B cell (primary cell): ENCODE data around the gene ATXN1. TPM values are rescaled to one million over a fixed set of nuclear protein-coding genes. Genes with fewer than 3 reads are reported as not detected.

Source experiments
- ATAC-seq: fragments of 200-7000 bp; cut with Tn5 transposase; one replicate; pipeline ENCODE4 v1.10.0; 2021; ENCODE audit warnings: low read depth, mild to moderate bottlenecking, moderate number of reproducible peaks, moderate library complexity
- CTCF ChIA-PET: fragments of 350-600 bp; sonication (Branson Sonifier 250); formaldehyde crosslinking; loops from one replicate; lab custom pipeline; 2021; ENCODE audit warnings: antibody characterized with exemption, inconsistent platforms; lab: Charles Lee
- POLR2A ChIA-PET: fragments of 350-600 bp; sonication (Branson Sonifier 250); formaldehyde crosslinking; loops from one replicate; lab custom pipeline; 2021; ENCODE audit warnings: antibody characterized with exemption; lab: Charles Lee
- DNase-seq: peaks from one replicate; pipeline ENCODE4 v3.0.0; 2013
- H2AFZ ChIP-seq: 2 replicates; pipeline ENCODE4 v1.6.1; 2012; ENCODE audit warnings: mild to moderate bottlenecking, low read depth, low read length; ENCODE audit not compliant: insufficient read depth, poor library complexity, severe bottlenecking
- H3K27ac ChIP-seq, 2 donors: 1 replicate in 1 of 2; 2 replicates in 1 of 2; pipeline ENCODE4 v1.5.1; 2012 to 2013; ENCODE audit warnings: low read length in 2 of 2, mild to moderate bottlenecking in 2 of 2, moderate library complexity in 1 of 2
- H3K27me3 ChIP-seq, 4 experiments: fragments of 200-600 bp in 1 of 4; sonication (generic) in 1 of 4; replicated peaks in 1 of 4; 1 replicate in 2 of 4; 2 replicates in 2 of 4; pipeline versions ENCODE4 v1.6.1 to v1.7.0; 2013 to 2016; ENCODE audit warnings: low read length in 3 of 4, mild to moderate bottlenecking in 2 of 4, mixed read lengths in 1 of 4, moderate library complexity in 1 of 4; ENCODE audit not compliant: insufficient read depth in 4 of 4, control insufficient read depth in 3 of 4; ENCODE audit errors: control extremely low read depth in 1 of 4
- H3K36me3 ChIP-seq, 2 experiments: replicated peaks in 1 of 2; 1 replicate in 1 of 2; 2 replicates in 1 of 2; pipeline versions ENCODE4 v1.6.1 to v1.7.1; 2013; ENCODE audit warnings: low read length in 1 of 2; ENCODE audit not compliant: insufficient read depth in 2 of 2, control insufficient read depth in 1 of 2; ENCODE audit errors: control extremely low read depth in 1 of 2, extremely low read depth in 1 of 2
- H3K4me1 ChIP-seq, 2 donors: fragments of 200-600 bp in 1 of 2; sonication (generic) in 1 of 2; 1 replicate in 1 of 2; 2 replicates in 1 of 2; pipeline versions ENCODE4 v1.5.1 to v1.6.1; 2013 to 2017; ENCODE audit warnings: low read length in 2 of 2; ENCODE audit not compliant: control insufficient read depth in 2 of 2, insufficient read depth in 2 of 2
- H3K4me2 ChIP-seq: replicated peaks from 2 replicates; pipeline ENCODE3; 2012; ENCODE audit warnings: mild to moderate bottlenecking, low read depth, low read length; ENCODE audit not compliant: poor library complexity, severe bottlenecking
- H3K4me3 ChIP-seq, 5 experiments: fragments of 200-600 bp in 1 of 5; sonication (generic) in 1 of 5; 1 replicate in 3 of 5; 2 replicates in 2 of 5; pipeline versions ENCODE4 v1.5.1 to v1.7.0; 2011 to 2016; ENCODE audit warnings: low read length in 4 of 5, mild to moderate bottlenecking in 4 of 5, low read depth in 2 of 5, control low read depth in 1 of 5, moderate library complexity in 1 of 5; ENCODE audit not compliant: insufficient read depth in 1 of 5; ENCODE audit errors: control extremely low read depth in 1 of 5, extremely low read depth in 1 of 5
- H3K79me2 ChIP-seq: fragments of 200-600 bp; sonication (generic); one replicate; pipeline ENCODE4 v1.6.0; 2016; ENCODE audit warnings: low read length; ENCODE audit not compliant: control insufficient read depth, insufficient read depth
- H3K9ac ChIP-seq: fragments of 200-600 bp; sonication (generic); 2 replicates; pipeline ENCODE4 v1.6.1; 2017; ENCODE audit warnings: mild to moderate bottlenecking, low read length, moderate library complexity
- H3K9me3 ChIP-seq, 3 donors: one replicate each; pipeline versions ENCODE4 v1.6.1 to v1.7.1; 2013; ENCODE audit warnings: low read length in 2 of 3; ENCODE audit not compliant: control insufficient read depth in 2 of 3, insufficient read depth in 1 of 3; ENCODE audit errors: control extremely low read depth in 1 of 3
- H4K20me1 ChIP-seq: 2 replicates; pipeline ENCODE4 v1.6.0; 2012; ENCODE audit warnings: mild to moderate bottlenecking, low read length; ENCODE audit not compliant: insufficient read depth, control insufficient read depth, poor library complexity, severe bottlenecking
- H3K27ac Mint-ChIP-seq: one replicate; pipeline ENCODE4 v1.8.0; 2021; ENCODE audit warnings: mixed read lengths
- H3K27me3 Mint-ChIP-seq: one replicate; pipeline ENCODE4 v1.8.0; 2021; ENCODE audit warnings: mixed read lengths
- H3K4me1 Mint-ChIP-seq: one replicate; pipeline ENCODE4 v1.8.0; 2021; ENCODE audit warnings: mixed read lengths
- H3K4me3 Mint-ChIP-seq: one replicate; pipeline ENCODE4 v1.8.0; 2021; ENCODE audit warnings: mixed read lengths
- H3K9me3 Mint-ChIP-seq: one replicate; pipeline ENCODE4 v1.8.0; 2022; ENCODE audit warnings: mixed read lengths; ENCODE audit not compliant: insufficient read depth
- EZH2 ChIP-seq: IDR thresholded peaks from 2 replicates; pipeline ENCODE4 v1.6.1; 2012; ENCODE audit warnings: borderline replicate concordance, low read depth, mild to moderate bottlenecking, moderate library complexity, low read length; ENCODE audit not compliant: insufficient read depth, poor library complexity, severe bottlenecking
- WGBS: methylation state at CpG from one replicate; pipeline ENCODE4 v1.1.5; 2013; ENCODE audit warnings: missing lambda C conversion rate; ENCODE audit not compliant: insufficient coverage; 5-methylcytosine and 5-hydroxymethylcytosine counted together
- intact Hi-C: fragments of 100-400 bp; cut with micrococcal nuclease; formaldehyde crosslinking; loops from one replicate; pipeline ENCODE4 v1.10.0; 2022
- polyA plus RNA-seq: library from polyadenylated mRNA; depleted of rRNA; stranded (reverse); fragments of >200 nt; gene quantifications from 2 replicates; pipeline ENCODE4 v1.2.3, GENCODE V29; 2012
- total RNA-seq, 2 donors: library from RNA; stranded (reverse); fragments of 120-200 nt in 1 of 2; gene quantifications; 1 replicate in 1 of 2; 2 replicates in 1 of 2; pipeline versions ENCODE4 v1.2.3 to v1.2.4, GENCODE V29; 2013 to 2022
- TF ChIP-seq, protein P1 (sequence below): fragments of 200-600 bp; IDR thresholded peaks from one replicate; pipeline ENCODE4 v1.8.0; 2022; ENCODE audit warnings: antibody characterized with exemption, mild to moderate bottlenecking

Gene ATXN1
- total and polyA plus RNA-seq, 2 donors (not counting 1 experiment from before 2014, with no cell fraction given) = 5.7 to 63.8 TPM

DNA sequence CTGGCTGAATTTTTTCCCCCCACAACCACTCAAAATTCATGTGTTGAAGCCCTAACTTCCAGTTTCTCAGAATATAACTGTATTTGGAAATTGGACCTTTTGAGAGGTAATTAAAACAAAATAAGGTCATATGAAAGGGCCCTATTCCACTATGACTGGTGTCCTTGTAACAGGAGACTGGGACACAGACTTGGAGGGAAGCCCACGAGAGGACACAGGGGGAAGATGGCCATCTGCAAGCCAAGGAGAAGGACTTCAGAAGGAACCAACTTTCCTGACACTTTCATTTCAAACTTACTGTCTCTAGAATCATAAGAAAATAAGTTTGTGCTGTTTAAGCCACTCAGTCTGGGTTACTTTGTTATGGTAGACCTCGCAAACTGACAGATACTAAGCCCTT is 134.6 kb downstream of the ATXN1 start:
- H3K79me2 ChIP-seq = no peaks in the 10 kb centered on the region
- no peaks in the 10 kb centered on the region for H3K9me3 Mint-ChIP-seq
- H3K4me3 Mint-ChIP-seq = no peak overlapping the region
- intact Hi-C loops = no loop called here
- H3K27ac Mint-ChIP-seq = no peak overlapping the region
- WGBS = 100% methylated on average over 1 of the region's 2 CpGs
- TF ChIP-seq, protein P1, sequence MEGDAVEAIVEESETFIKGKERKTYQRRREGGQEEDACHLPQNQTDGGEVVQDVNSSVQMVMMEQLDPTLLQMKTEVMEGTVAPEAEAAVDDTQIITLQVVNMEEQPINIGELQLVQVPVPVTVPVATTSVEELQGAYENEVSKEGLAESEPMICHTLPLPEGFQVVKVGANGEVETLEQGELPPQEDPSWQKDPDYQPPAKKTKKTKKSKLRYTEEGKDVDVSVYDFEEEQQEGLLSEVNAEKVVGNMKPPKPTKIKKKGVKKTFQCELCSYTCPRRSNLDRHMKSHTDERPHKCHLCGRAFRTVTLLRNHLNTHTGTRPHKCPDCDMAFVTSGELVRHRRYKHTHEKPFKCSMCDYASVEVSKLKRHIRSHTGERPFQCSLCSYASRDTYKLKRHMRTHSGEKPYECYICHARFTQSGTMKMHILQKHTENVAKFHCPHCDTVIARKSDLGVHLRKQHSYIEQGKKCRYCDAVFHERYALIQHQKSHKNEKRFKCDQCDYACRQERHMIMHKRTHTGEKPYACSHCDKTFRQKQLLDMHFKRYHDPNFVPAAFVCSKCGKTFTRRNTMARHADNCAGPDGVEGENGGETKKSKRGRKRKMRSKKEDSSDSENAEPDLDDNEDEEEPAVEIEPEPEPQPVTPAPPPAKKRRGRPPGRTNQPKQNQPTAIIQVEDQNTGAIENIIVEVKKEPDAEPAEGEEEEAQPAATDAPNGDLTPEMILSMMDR = no peak
- TF ChIP-seq EZH2 = no peak
- H4K20me1 ChIP-seq = no peaks in the 10 kb centered on the region
- ChIA-PET CTCF (no interaction called here), POLR2A (no interaction called here)
- H3K4me2 ChIP-seq = no peak overlapping the region
- H3K4me1 Mint-ChIP-seq = peaks cover 41% of the 10 kb centered on the region
- no peaks in the 10 kb centered on the region for H3K36me3 ChIP-seq
- no peak overlapping the region for H2AFZ ChIP-seq
- no peaks in the 10 kb centered on the region for H3K27me3 ChIP-seq
- ATAC-seq = no peak
- H3K9ac ChIP-seq = no peak overlapping the region
- H3K9me3 ChIP-seq = peaks cover 0 to 4% (median 0%) of the 10 kb centered on the region in 3 donors
- no peak overlapping the region for H3K4me3 ChIP-seq
- no peak for DNase-seq
- no peaks in the 10 kb centered on the region for H3K27me3 Mint-ChIP-seq
- peaks cover 0 to 5% of the 10 kb centered on the region in 2 donors for H3K4me1 ChIP-seq
- no peak overlapping the region for H3K27ac ChIP-seq

- no peaks in the 10 kb centered on the region for H4K20me1 ChIP-seq
- H3K4me2 ChIP-seq = no peak overlapping the region
- H3K4me3 Mint-ChIP-seq = no peak overlapping the region
- ChIA-PET POLR2A (no interaction called here), CTCF (no interaction called here)
- intact Hi-C loops = no loop called here
- no peaks in the 10 kb centered on the region for H3K27me3 Mint-ChIP-seq
- no peak overlapping the region for H3K27ac Mint-ChIP-seq
- ATAC-seq = no peak
- no peak overlapping the region for H3K4me3 ChIP-seq
- H3K36me3 ChIP-seq = no peaks in the 10 kb centered on the region
- no peaks in the 10 kb centered on the region for H3K4me1 ChIP-seq
- no peak for DNase-seq
- WGBS = 93% methylated on average over 3 of the region's 10 CpGs
- H3K4me1 Mint-ChIP-seq = peaks cover 33% of the 10 kb centered on the region
- TF ChIP-seq, protein P1 = no peak
- no peak for TF ChIP-seq EZH2
- H3K79me2 ChIP-seq = no peaks in the 10 kb centered on the region
- H3K9me3 Mint-ChIP-seq = no peaks in the 10 kb centered on the region
- H3K27me3 ChIP-seq = no peaks in the 10 kb centered on the region
- no peak overlapping the region for H3K9ac ChIP-seq
- H2AFZ ChIP-seq = no peak overlapping the region
- H3K27ac ChIP-seq = no peak overlapping the region
- H3K9me3 ChIP-seq = peaks cover 0 to 4% (median 0%) of the 10 kb centered on the region in 3 donors
Measured at GRCh38 chr6:16625291-16626265, 135.7 kb downstream of the ATXN1 start.
